Measurements from ENCODE around the gene AASS. TPM values are rescaled to one million over a fixed set of nuclear protein-coding genes. Genes with fewer than 3 reads are reported as not detected.
A peak's percentile ranks its signal among the peaks of the same experiment; 100 is the strongest.

The AASS gene
- total and polyA plus RNA-seq, 2 experiments from 2014 or later: 368 to 789 TPM

GRCh38 chr7:122137251-122138077, 6.6 kb downstream of the AASS start (continued):
- TF ChIP-seq REST (IDR thresholded peaks at IDR 0.05; ENCODE audit: unreplicated experiment): no peak
- TF ChIP-seq STAT1 (IDR thresholded peaks at IDR 0.05; ENCODE audit: unreplicated experiment): no peak
- no peak for TF ChIP-seq CREB1 (CRISPR knock-in tag; IDR thresholded peaks at IDR 0.05; ENCODE audit: low read depth)

- DNase-seq (ENCODE audit: low spot score) (no peak), ATAC-seq (no peak; the same call in 1 of the 3 replicates)
- Mint-ChIP-seq H3K4me3 (peak overlapping the region; percentile 66), H3K4me1 (peaks cover 50% of the 10 kb centered on the region), H3K9me3 (no peaks in the 10 kb centered on the region), H3K27ac (peak overlapping the region; percentile 64; the same call in 1 of the 2 replicates), H3K27me3 (ENCODE audit: insufficient read depth, low read depth, poor library complexity) (peaks cover 8% of the 10 kb centered on the region), H3K36me3 (ENCODE audit: low read depth) (peaks cover 87% of the 10 kb centered on the region)
- no peaks in the 10 kb centered on the region for H3K9me2 ChIP-seq (ENCODE audit: insufficient read depth)
- no peaks in the 10 kb centered on the region for H3K27me3 ChIP-seq (ENCODE audit: insufficient read depth)
- H3K36me3 ChIP-seq (ENCODE audit: insufficient read depth): peaks cover 28% of the 10 kb centered on the region; the same call in 1 of the 2 replicates
- H3F3A ChIP-seq (replicated peaks; ENCODE audit: low read depth): no peaks in the 10 kb centered on the region
- H3K79me2 ChIP-seq (replicated peaks; ENCODE audit: insufficient read depth): peaks cover 100% of the 10 kb centered on the region
- H3K27ac ChIP-seq (ENCODE audit: low read depth): peak overlapping the region; percentile 67; the same call in 1 of the 2 replicates
- H4K20me1 ChIP-seq (replicated peaks; ENCODE audit: insufficient read depth): peaks cover 84% of the 10 kb centered on the region
- peaks cover 55% of the 10 kb centered on the region for H3K4me1 ChIP-seq (ENCODE audit: insufficient read depth)
- H3K4me3 ChIP-seq: peak overlapping the region; percentile 87
- peak overlapping the region; percentile 91 for H3K4me2 ChIP-seq
- H2AFZ ChIP-seq: no peak overlapping the region
- TF ChIP-seq NANOG (IDR thresholded peaks at IDR 0.05; ENCODE audit: borderline replicate concordance) (no peak), STAT1 (IDR thresholded peaks at IDR 0.05; ENCODE audit: unreplicated experiment) (no peak), EZH2phosphoT487 (IDR thresholded peaks at IDR 0.05; ENCODE audit: unreplicated experiment) (no peak), JUNB (IDR thresholded peaks at IDR 0.05; ENCODE audit: unreplicated experiment) (no peak), ZNF462 (CRISPR knock-in tag; IDR thresholded peaks at IDR 0.05) (no peak), CREB1 (CRISPR knock-in tag; IDR thresholded peaks at IDR 0.05; ENCODE audit: low read depth) (no peak), ZNF331 (CRISPR knock-in tag; IDR thresholded peaks at IDR 0.05; ENCODE audit: low read depth) (no peak), EZH2 (IDR thresholded peaks at IDR 0.05; ENCODE audit: low read depth, unreplicated experiment) (no peak), POLR2AphosphoS5 (IDR thresholded peaks at IDR 0.05; ENCODE audit: low read depth) (no peak; the same call in 1 of the 2 replicates), ZNF114 (CRISPR knock-in tag; IDR thresholded peaks at IDR 0.05) (no peak), ETS1 (IDR thresholded peaks at IDR 0.05) (no peak)
These were observed 7.3 kb downstream of the AASS start for GRCh38 chr7:122136639-122137245.

Measured in GM23338 (cell line).